ENCODE measurements around the gene KCTD15.

Gene KCTD15

DNA sequence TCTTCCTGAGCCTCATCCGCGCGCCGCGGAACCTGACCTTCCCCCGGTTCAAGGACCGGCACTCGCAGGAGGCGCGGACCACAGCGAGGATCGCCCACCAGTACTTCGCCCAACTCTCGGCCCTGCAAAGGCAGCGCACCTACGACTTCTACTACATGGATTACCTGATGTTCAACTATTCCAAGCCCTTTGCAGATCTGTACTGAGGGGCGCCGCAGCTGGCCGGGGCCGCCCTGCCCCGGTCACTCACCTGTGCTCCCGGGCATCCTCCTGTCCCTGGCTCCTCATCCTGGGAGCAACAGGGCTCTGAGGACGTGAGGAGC is 23.9 kb upstream of the KCTD15 start:
- TF ChIP-seq CREB5 (CRISPR knock-in tag; IDR thresholded peaks at IDR 0.05; ENCODE audit: low read depth) (no peak), CSRNP3 (CRISPR knock-in tag; IDR thresholded peaks at IDR 0.05) (no peak), ZC3H10 (CRISPR knock-in tag; IDR thresholded peaks at IDR 0.05) (no peak), ISL1 (CRISPR knock-in tag; IDR thresholded peaks at IDR 0.05) (no peak), TOX (CRISPR knock-in tag; IDR thresholded peaks at IDR 0.05; ENCODE audit: borderline replicate concordance) (no peak), PPARA (CRISPR knock-in tag; IDR thresholded peaks at IDR 0.05; ENCODE audit: borderline replicate concordance) (no peak), CSDC2 (CRISPR knock-in tag; IDR thresholded peaks at IDR 0.05) (no peak)
- TF ChIP-seq, protein P1, sequence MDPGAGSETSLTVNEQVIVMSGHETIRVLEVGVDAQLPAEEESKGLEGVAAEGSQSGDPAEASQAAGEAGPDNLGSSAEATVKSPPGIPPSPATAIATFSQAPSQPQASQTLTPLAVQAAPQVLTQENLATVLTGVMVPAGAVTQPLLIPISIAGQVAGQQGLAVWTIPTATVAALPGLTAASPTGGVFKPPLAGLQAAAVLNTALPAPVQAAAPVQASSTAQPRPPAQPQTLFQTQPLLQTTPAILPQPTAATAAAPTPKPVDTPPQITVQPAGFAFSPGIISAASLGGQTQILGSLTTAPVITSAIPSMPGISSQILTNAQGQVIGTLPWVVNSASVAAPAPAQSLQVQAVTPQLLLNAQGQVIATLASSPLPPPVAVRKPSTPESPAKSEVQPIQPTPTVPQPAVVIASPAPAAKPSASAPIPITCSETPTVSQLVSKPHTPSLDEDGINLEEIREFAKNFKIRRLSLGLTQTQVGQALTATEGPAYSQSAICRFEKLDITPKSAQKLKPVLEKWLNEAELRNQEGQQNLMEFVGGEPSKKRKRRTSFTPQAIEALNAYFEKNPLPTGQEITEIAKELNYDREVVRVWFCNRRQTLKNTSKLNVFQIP (CRISPR knock-in tag; IDR thresholded peaks at IDR 0.05; ENCODE audit: borderline replicate concordance, low read depth) = no peak
- no peak for ATAC-seq

DNA sequence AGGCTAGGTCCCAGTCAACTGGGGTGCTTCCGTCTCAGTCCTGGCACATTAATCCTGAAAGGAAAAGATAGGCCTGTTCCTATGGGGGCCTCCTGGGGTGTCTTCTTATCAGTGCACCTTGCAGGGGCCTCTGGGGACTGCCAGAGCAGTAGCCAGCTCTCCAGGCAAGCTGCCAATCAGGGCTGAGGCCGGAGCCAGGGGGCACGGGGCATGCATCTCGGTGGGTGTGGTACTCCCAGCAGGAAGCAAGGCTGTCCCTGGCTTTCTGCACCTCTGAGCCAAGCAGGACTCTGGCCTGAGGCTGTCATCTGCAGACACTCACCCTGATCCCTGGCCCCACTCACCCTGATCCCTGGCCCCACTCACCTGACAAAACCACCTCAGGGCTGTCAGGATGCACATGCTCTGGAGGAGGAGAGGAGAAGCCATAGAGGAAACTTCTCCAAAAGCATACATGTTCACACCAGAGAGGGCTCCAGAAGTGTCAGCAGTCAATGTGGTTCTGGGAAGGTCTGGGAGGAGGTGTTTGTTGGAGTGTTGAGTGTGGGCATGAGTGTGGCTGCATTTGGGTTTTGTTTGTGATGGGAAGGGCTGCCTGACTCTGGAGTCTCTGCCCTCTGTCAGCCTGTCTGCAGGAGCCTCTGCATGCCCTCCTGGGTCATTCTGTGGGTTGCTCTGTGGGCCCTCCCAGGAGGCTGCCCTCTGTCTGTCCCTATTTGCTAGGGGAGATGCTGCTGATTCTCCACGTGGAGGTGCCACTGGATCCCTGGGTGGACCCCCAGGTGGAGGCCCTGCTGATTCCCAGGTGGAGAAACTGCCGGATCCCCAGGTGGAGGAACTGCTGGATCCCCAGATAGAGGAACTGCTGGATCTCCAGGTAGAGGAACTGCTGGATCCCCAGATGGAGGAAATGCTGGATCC is 22.7 kb upstream of the KCTD15 start:
- ATAC-seq = no peak
- TF ChIP-seq TCF4 (CRISPR knock-in tag; IDR thresholded peaks at IDR 0.05; ENCODE audit: borderline replicate concordance) (no peak), PATZ1 (CRISPR knock-in tag; IDR thresholded peaks at IDR 0.05; ENCODE audit: borderline replicate concordance) (no peak)
- TF ChIP-seq, protein P2, sequence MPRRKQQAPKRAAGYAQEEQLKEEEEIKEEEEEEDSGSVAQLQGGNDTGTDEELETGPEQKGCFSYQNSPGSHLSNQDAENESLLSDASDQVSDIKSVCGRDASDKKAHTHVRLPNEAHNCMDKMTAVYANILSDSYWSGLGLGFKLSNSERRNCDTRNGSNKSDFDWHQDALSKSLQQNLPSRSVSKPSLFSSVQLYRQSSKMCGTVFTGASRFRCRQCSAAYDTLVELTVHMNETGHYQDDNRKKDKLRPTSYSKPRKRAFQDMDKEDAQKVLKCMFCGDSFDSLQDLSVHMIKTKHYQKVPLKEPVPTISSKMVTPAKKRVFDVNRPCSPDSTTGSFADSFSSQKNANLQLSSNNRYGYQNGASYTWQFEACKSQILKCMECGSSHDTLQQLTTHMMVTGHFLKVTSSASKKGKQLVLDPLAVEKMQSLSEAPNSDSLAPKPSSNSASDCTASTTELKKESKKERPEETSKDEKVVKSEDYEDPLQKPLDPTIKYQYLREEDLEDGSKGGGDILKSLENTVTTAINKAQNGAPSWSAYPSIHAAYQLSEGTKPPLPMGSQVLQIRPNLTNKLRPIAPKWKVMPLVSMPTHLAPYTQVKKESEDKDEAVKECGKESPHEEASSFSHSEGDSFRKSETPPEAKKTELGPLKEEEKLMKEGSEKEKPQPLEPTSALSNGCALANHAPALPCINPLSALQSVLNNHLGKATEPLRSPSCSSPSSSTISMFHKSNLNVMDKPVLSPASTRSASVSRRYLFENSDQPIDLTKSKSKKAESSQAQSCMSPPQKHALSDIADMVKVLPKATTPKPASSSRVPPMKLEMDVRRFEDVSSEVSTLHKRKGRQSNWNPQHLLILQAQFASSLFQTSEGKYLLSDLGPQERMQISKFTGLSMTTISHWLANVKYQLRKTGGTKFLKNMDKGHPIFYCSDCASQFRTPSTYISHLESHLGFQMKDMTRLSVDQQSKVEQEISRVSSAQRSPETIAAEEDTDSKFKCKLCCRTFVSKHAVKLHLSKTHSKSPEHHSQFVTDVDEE (CRISPR knock-in tag; IDR thresholded peaks at IDR 0.05) = no peak

GRCh38 chr19:33774751-33775150 is 21.9 kb upstream of the KCTD15 start:
- ATAC-seq = no peak

DNA sequence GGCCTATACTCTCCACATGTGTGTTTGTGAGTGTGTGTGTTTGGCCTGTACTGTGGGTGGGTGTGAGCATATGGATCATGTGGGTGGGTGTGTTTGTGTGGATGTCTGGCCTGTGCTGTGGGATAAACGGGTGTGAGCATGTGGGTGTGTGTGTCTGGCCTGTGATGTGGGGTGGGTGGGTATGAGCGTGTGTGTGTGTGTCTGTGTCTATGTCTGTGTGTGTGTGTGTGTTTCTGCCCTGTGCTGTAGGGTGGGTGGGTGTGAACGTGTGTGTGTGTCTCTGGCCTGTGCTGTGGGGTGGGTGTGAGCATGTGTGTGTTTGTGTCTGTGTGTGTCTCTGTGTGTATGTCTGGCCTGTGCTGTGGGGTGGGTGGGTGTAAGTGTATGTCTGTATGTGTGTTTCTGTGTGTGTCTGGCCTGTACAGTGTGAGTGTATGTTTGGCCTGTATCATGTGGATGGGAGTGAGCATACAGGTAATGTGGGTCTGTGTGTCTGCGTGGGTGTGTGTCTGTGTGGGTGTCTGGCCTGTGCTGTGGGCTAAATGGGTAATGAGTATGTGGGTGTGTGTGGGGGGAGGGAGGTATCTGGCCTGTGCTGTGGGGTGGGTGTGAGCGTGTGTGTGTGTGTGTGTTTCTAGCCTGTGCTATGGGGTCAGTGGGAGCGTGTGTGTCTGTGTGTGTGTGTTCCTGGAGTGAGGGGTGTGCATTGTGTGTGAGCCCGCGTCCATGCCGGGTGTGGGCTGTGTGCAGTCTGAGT is 20.8 kb upstream of the KCTD15 start:
- no peak for ATAC-seq
- TF ChIP-seq ZFP3 (CRISPR knock-in tag; IDR thresholded peaks at IDR 0.05) = no peak
- TF ChIP-seq CSRNP3 (CRISPR knock-in tag; IDR thresholded peaks at IDR 0.05) = no peak
- TF ChIP-seq ZNF70 (CRISPR knock-in tag; IDR thresholded peaks at IDR 0.05) = no peak
- no peak for TF ChIP-seq CREB5 (CRISPR knock-in tag; IDR thresholded peaks at IDR 0.05; ENCODE audit: low read depth)
- no peak for TF ChIP-seq PATZ1 (CRISPR knock-in tag; IDR thresholded peaks at IDR 0.05; ENCODE audit: borderline replicate concordance)
- TF ChIP-seq RARB (CRISPR knock-in tag; IDR thresholded peaks at IDR 0.05) = no peak
- no peak for TF ChIP-seq BACH2 (CRISPR knock-in tag; IDR thresholded peaks at IDR 0.05; ENCODE audit: borderline replicate concordance)
- TF ChIP-seq ZNF8 (CRISPR knock-in tag; IDR thresholded peaks at IDR 0.05) = no peak
- TF ChIP-seq ARNTL (CRISPR knock-in tag; IDR thresholded peaks at IDR 0.05; ENCODE audit: borderline replicate concordance, low read depth) = no peak

More at GRCh38 chr19:33774751-33775150, 21.9 kb upstream of the KCTD15 start:
- no peak for TF ChIP-seq ZNF70 (CRISPR knock-in tag; IDR thresholded peaks at IDR 0.05)
- no peak for TF ChIP-seq ZC3H10 (CRISPR knock-in tag; IDR thresholded peaks at IDR 0.05)
- TF ChIP-seq TCF4 (CRISPR knock-in tag; IDR thresholded peaks at IDR 0.05; ENCODE audit: borderline replicate concordance) = no peak
- TF ChIP-seq PPARA (CRISPR knock-in tag; IDR thresholded peaks at IDR 0.05; ENCODE audit: borderline replicate concordance) = no peak
- TF ChIP-seq TOX (CRISPR knock-in tag; IDR thresholded peaks at IDR 0.05; ENCODE audit: borderline replicate concordance) = no peak
- TF ChIP-seq SNAI2 (CRISPR knock-in tag; IDR thresholded peaks at IDR 0.05) = no peak
- no peak for TF ChIP-seq ARNTL (CRISPR knock-in tag; IDR thresholded peaks at IDR 0.05; ENCODE audit: borderline replicate concordance, low read depth)
- no peak for TF ChIP-seq BACH2 (CRISPR knock-in tag; IDR thresholded peaks at IDR 0.05; ENCODE audit: borderline replicate concordance)
- TF ChIP-seq OSR1 (CRISPR knock-in tag; IDR thresholded peaks at IDR 0.05) = no peak
- TF ChIP-seq CSDC2 (CRISPR knock-in tag; IDR thresholded peaks at IDR 0.05) = no peak
